Pancreas (tissue), 10 donors: ENCODE measurements around the gene FMO3. TPM values are rescaled to one million over a fixed set of nuclear protein-coding genes. Genes with fewer than 3 reads are reported as not detected.

Experiments
- ATAC-seq, 4 donors: fragments of 200-7000 bp; cut with Tn5 transposase; one replicate each; pipeline versions ENCODE4 v1.8.0 to v1.9.1; 2020; ENCODE audit warnings: mild to moderate bottlenecking in 4 of 4, moderate library complexity in 4 of 4
- DNase-seq, 6 donors: peaks; one replicate each; pipeline ENCODE4 v3.0.0-alpha.2; 2020
- FAIRE-seq: peaks from 2 replicates; lab custom pipeline; 2012; peaks lifted over from hg19 to GRCh38; lab: Jason Lieb, UNC
- H3K27ac ChIP-seq, 4 donors: fragments of 200-600 bp; sonication (generic); 1 replicate in 3 of 4; 2 replicates in 1 of 4; pipeline versions ENCODE4 v1.5.0 to v1.8.0; 2020
- H3K27me3 ChIP-seq, 4 donors: fragments of 200-600 bp; one replicate each; pipeline ENCODE4 v1.8.0; 2021
- H3K36me3 ChIP-seq, 3 donors: fragments of 200-600 bp; sonication (generic) in 1 of 3; one replicate each; pipeline versions ENCODE4 v1.5.0 to v1.8.0; 2020 to 2021
- H3K4me1 ChIP-seq, 3 donors: fragments of 200-600 bp; one replicate each; pipeline ENCODE4 v1.8.0; 2021
- H3K4me3 ChIP-seq, 4 donors: fragments of 200-600 bp; sonication (generic) in 2 of 4; one replicate each; pipeline versions ENCODE4 v1.5.0 to v1.8.0; 2020 to 2021
- H3K9me3 ChIP-seq, 4 donors: fragments of 200-600 bp; one replicate each; pipeline ENCODE4 v1.8.0; 2021
- WGBS, 2 donors: extraction: QIAGEN DNeasy Blood & Tissue Kit; methylation state at CpG; one replicate each; pipeline ENCODE4 v1.1.7; 2013; 5-methylcytosine and 5-hydroxymethylcytosine counted together
- intact Hi-C, 3 donors: fragments of 100-400 bp; cut with DNase I; formaldehyde crosslinking; loops; one replicate each; pipeline versions ENCODE4 v1.11.1 to v1.14.2; 2022
- polyA plus RNA-seq, 2 donors: library from polyadenylated mRNA; stranded (reverse); fragments of 200-250 nt; gene quantifications; one replicate each; pipeline ENCODE4 v1.2.3, GENCODE V29; 2013
- total RNA-seq, 6 donors: library from RNA; stranded (reverse); fragmentation: NEBNext Ultra II Directional in 4 of 6; extraction: Animal tissue kit (Norgen Biotek cat#: 25700) in 4 of 6; gene quantifications; one replicate each; pipeline versions ENCODE4 v1.2.1 to v1.2.4, GENCODE V29; 2021 to 2023
- TF ChIP-seq, protein P1 (sequence below), 4 donors: fragments of 200-600 bp; sonication (generic) in 3 of 4; IDR thresholded peaks; one replicate each; pipeline versions ENCODE4 v1.5.0 to v1.8.0; 2021; ENCODE audit warnings: antibody characterized with exemption in 4 of 4
- donor health status: healthy with polysubstance abuse.
- donor health status: DM: no; HTN: no; CAD: no; lungs with moderate emphysema.
- donor health status: DM: no; HTN: no; CAD: no.
- donor health status: control.
- donor health status: control.
- donor health status: Bipolar disorder and iron deficiency.
- donor health status: DM: yes; HTN: yes; CAD: no.
- donor health status: DM: no; HTN: no; CAD: no.
- donor health status: DM: no; HTN: no; CAD: no.
- donor health status: DM: yes; HTN: yes; CAD: no.

The FMO3 gene
- total and polyA plus RNA-seq, 8 donors = 0.28 to 4.7 (median 1.4) TPM

DNA sequence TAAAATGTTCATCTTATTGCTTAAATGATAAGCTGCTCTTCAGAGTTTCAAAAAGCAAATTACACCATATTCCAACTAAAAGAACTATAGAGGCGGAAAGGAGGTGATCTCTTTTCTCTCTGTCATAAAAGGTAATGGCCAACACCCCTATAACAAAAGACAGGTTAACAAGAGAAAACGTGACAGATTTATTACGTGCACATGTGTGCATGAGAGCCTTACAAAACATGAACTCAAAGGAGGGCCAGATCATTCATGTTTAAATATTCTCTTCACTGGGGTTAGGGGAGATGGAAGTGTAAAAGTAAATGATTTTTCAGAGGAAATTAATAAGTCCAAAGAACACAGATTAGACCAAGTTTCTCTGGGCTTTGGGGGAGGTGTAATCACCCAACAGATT, 67.8 kb downstream of the FMO3 start:
- ATAC-seq (no peak), DNase-seq (no peak), FAIRE-seq (no peak)
- no peaks in the 10 kb centered on the region for H3K27me3 ChIP-seq
- H3K9me3 ChIP-seq = no peaks in the 10 kb centered on the region
- peak overlapping the region in 1 of 4 donors; percentile 72 for H3K27ac ChIP-seq
- no peaks in the 10 kb centered on the region for H3K4me1 ChIP-seq
- TF ChIP-seq, protein P1, sequence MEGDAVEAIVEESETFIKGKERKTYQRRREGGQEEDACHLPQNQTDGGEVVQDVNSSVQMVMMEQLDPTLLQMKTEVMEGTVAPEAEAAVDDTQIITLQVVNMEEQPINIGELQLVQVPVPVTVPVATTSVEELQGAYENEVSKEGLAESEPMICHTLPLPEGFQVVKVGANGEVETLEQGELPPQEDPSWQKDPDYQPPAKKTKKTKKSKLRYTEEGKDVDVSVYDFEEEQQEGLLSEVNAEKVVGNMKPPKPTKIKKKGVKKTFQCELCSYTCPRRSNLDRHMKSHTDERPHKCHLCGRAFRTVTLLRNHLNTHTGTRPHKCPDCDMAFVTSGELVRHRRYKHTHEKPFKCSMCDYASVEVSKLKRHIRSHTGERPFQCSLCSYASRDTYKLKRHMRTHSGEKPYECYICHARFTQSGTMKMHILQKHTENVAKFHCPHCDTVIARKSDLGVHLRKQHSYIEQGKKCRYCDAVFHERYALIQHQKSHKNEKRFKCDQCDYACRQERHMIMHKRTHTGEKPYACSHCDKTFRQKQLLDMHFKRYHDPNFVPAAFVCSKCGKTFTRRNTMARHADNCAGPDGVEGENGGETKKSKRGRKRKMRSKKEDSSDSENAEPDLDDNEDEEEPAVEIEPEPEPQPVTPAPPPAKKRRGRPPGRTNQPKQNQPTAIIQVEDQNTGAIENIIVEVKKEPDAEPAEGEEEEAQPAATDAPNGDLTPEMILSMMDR (IDR thresholded peaks at IDR 0.05) = no peak
- intact Hi-C loops = no loop called here
- 55 to 60% methylated on average over 3 of the region's 3 CpGs for WGBS, 2 donors
- H3K36me3 ChIP-seq = no peaks in the 10 kb centered on the region
- no peak overlapping the region for H3K4me3 ChIP-seq

- TF ChIP-seq, protein P1 (IDR thresholded peaks at IDR 0.05) = no peak
- WGBS, 2 donors = 67 to 72% methylated on average over 2 of the region's 2 CpGs
- no peaks in the 10 kb centered on the region for H3K4me1 ChIP-seq
- FAIRE-seq (no peak), ATAC-seq (no peak), DNase-seq (no peak)
- no peaks in the 10 kb centered on the region for H3K36me3 ChIP-seq
- H3K9me3 ChIP-seq = no peaks in the 10 kb centered on the region
- no peaks in the 10 kb centered on the region for H3K27me3 ChIP-seq
- no peak overlapping the region for H3K4me3 ChIP-seq
- intact Hi-C loops = no loop called here
- H3K27ac ChIP-seq = peak overlapping the region in 3 of 4 donors; percentile 45 to 72 (median 67)
These were observed 68.4 kb downstream of the FMO3 start for GRCh38 chr1:171159148-171159547.

DNA sequence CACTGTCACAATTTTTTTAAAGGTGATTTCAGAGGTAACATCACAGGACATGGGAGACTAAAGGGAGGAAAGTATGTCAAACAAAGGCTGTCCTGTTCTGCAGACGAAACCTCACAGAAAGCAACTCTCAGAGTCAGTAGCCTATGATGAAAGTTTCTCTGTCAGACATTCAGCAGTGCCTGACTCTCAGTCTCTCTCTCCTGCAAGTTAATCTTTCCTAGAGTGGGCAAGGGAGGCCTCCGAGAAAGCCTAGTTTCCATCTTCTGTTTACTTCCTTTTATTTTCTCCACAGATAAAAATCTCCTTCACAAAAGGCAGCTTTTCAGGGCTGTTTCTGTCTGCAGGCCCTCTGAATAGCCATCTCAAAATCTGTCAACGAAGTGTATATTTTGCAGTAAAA, 69.5 kb downstream of the FMO3 start:
- Histone ChIP-seq H3K4me3 (no peak overlapping the region), H3K27me3 (no peaks in the 10 kb centered on the region), H3K9me3 (no peaks in the 10 kb centered on the region), H3K36me3 (no peaks in the 10 kb centered on the region), H3K4me1 (no peaks in the 10 kb centered on the region), H3K27ac (peak overlapping the region in 3 of 4 donors; percentile 45 to 72 (median 67))
- DNase-seq = no peak
- ATAC-seq = peak; percentile 31 to 87 (median 81)
- no peak for FAIRE-seq
- WGBS, 2 donors = 48 to 52% methylated on average over 3 of the region's 3 CpGs
- TF ChIP-seq, protein P1 (IDR thresholded peaks at IDR 0.05) = no peak
- intact Hi-C loops = no loop called here

GRCh38 chr1:171160639-171161354, 70.1 kb downstream of the FMO3 start:
- peak in 3 of 4 donors; percentile 52 to 60 (median 57) for ATAC-seq
- intact Hi-C loops = no loop called here
- no peak overlapping the region for H3K4me3 ChIP-seq
- H3K27me3 ChIP-seq = no peaks in the 10 kb centered on the region
- TF ChIP-seq, protein P1 (IDR thresholded peaks at IDR 0.05) = no peak
- WGBS, 2 donors = 55 to 58% methylated on average over 4 of the region's 4 CpGs
- no peaks in the 10 kb centered on the region for H3K36me3 ChIP-seq
- no peak for FAIRE-seq
- peak overlapping the region in 3 of 4 donors; percentile 45 to 72 (median 67) for H3K27ac ChIP-seq
- H3K9me3 ChIP-seq = no peaks in the 10 kb centered on the region
- peak in 1 of 6 donors; percentile 22 for DNase-seq
- no peaks in the 10 kb centered on the region for H3K4me1 ChIP-seq

DNA sequence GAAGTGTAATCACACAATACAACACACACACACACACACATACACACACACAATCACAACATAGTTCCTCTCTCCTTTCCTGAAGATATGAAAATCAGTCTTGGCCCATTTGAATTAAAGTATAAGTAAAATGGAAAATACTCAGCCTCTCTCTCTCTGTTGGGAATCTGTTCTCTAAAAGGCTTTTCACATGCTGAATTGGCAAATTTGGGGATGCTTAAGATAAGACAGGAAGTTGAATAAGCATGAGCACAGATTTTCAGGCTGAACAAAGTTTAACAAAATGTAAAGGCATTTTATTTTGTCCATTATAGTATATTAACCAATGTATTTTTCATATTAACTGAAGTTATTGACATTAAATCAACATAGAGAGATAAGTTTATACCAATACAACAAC, 70.7 kb downstream of the FMO3 start:
- TF ChIP-seq, protein P1 (IDR thresholded peaks at IDR 0.05) = no peak
- DNase-seq (no peak), FAIRE-seq (no peak), ATAC-seq (no peak)
- H3K36me3 ChIP-seq = no peaks in the 10 kb centered on the region
- no peaks in the 10 kb centered on the region for H3K27me3 ChIP-seq
- H3K4me3 ChIP-seq = no peak overlapping the region
- H3K27ac ChIP-seq = peak overlapping the region in 3 of 4 donors; percentile 45 to 72 (median 67)
- H3K9me3 ChIP-seq = no peaks in the 10 kb centered on the region
- intact Hi-C loops = no loop called here
- no peaks in the 10 kb centered on the region for H3K4me1 ChIP-seq
